Transverse colon (tissue), 4 donors: ENCODE data around the gene SOCS3.

Experiments used
- CTCF ChIP-seq, 5 experiments: fragments of 200-600 bp in 3 of 5; fragments of 450-650 bp in 2 of 5; sonication (generic) in 3 of 5; IDR thresholded peaks; 1 replicate in 2 of 5; 2 replicates in 3 of 5; pipeline ENCODE4 v1.5.1; 2016 to 2017; ENCODE audit warnings: antibody characterized with exemption in 5 of 5, inconsistent platforms in 3 of 5, mild to moderate bottlenecking in 2 of 5, moderate library complexity in 1 of 5
- EP300 ChIP-seq: sonication (generic); formaldehyde crosslinking; IDR thresholded peaks from one replicate; pipeline ENCODE4 v1.6.1; 2017; ENCODE audit warnings: antibody characterized with exemption, low read depth
- POLR2A ChIP-seq: fragments of 450-650 bp; IDR thresholded peaks from one replicate; pipeline ENCODE4 v1.6.1; 2016; ENCODE audit warnings: antibody characterized with exemption, mild to moderate bottlenecking, moderate library complexity
- POLR2AphosphoS5 ChIP-seq, 3 donors: sonication (generic); formaldehyde crosslinking; IDR thresholded peaks; one replicate each; pipeline ENCODE4 v1.6.1; 2016; ENCODE audit warnings: antibody characterized with exemption in 3 of 3

- no peak for TF ChIP-seq POLR2AphosphoS5 (IDR thresholded peaks at IDR 0.05)
- no peak for TF ChIP-seq POLR2A
- TF ChIP-seq CTCF (IDR thresholded peaks at IDR 0.05) = no peak
- no peak for TF ChIP-seq EP300
Observed at GRCh38 chr17:78391843-78392242, 32.0 kb upstream of the SOCS3 start.
